ENCODE results near the gene DUSP7. TPM values are rescaled to one million over a fixed set of nuclear protein-coding genes. Genes with fewer than 3 reads are reported as not detected.

Gene DUSP7
- total RNA-seq, 1 experiment from 2014 or later, result 13.1 TPM

GRCh38 chr3:52102934-52103333, 46.6 kb upstream of the DUSP7 start:
- ChIA-PET POLR2A (no interaction called here), CTCF (no interaction called here)
- BruUV-seq (replicated peaks), result no TSS peak
- no peaks in the 10 kb centered on the region for H3K27me3 ChIP-seq (ENCODE audit: control insufficient read depth, insufficient read depth, low read length)
- no peaks in the 10 kb centered on the region; the same call in 1 of the 2 replicates for H3K36me3 ChIP-seq (ENCODE audit: control insufficient read depth, insufficient read depth, low read length)
- ATAC-seq (no peak), DNase-seq (ENCODE audit: low read depth, low spot score) (no peak)
- TF ChIP-seq SIN3A (IDR thresholded peaks at IDR 0.05; ENCODE audit: borderline replicate concordance, insufficient read depth, low read depth, low read length) (no peak), CTCF (IDR thresholded peaks at IDR 0.05) (no peak), REST (IDR thresholded peaks at IDR 0.05; ENCODE audit: insufficient read depth in 1 of 2, low read depth in 2 of 2, low read length in 1 of 2) (no peak), TCF7L2 (IDR thresholded peaks at IDR 0.05; ENCODE audit: low read depth, low read length) (no peak), POLR2AphosphoS5 (IDR thresholded peaks at IDR 0.05; ENCODE audit: low read depth, low read length) (no peak)
- peaks cover 2% of the 10 kb centered on the region; the same call in 1 of the 2 replicates for H3K9me3 ChIP-seq (ENCODE audit: control insufficient read depth, insufficient read depth, low read depth, low read length)
- H3K4me3 ChIP-seq (ENCODE audit: low read depth in 2 of 2, low read length in 2 of 2), result no peak overlapping the region
- H3K4me1 ChIP-seq (ENCODE audit: control insufficient read depth, insufficient read depth, low read length), result no peaks in the 10 kb centered on the region
- intact Hi-C loops (cut with micrococcal nuclease; ENCODE audit: unreplicated experiment), result no loop called here
- in situ Hi-C loops (cut with HindIII; ENCODE audit: low pct_unique_long_range_greater_than_20kb, low sequenced_read_pairs), result no loop called here
- no peak overlapping the region for H3K27ac ChIP-seq (ENCODE audit: low read length)

GRCh38 chr3:52099001-52099401, 42.6 kb upstream of the DUSP7 start:
- CTCF ChIA-PET, result no interaction called here
- Histone ChIP-seq H3K9me3 (ENCODE audit: control insufficient read depth, insufficient read depth, low read depth, low read length) (peaks cover 2% of the 10 kb centered on the region; the same call in 1 of the 2 replicates), H3K36me3 (ENCODE audit: control insufficient read depth, insufficient read depth, low read length) (no peaks in the 10 kb centered on the region; the same call in 1 of the 2 replicates), H3K27me3 (ENCODE audit: control insufficient read depth, insufficient read depth, low read length) (no peaks in the 10 kb centered on the region), H3K4me1 (ENCODE audit: control insufficient read depth, insufficient read depth, low read length) (no peaks in the 10 kb centered on the region), H3K4me3 (ENCODE audit: low read depth in 2 of 2, low read length in 2 of 2) (no peak overlapping the region), H3K27ac (ENCODE audit: low read length) (no peak overlapping the region)
- intact Hi-C loops (cut with micrococcal nuclease; ENCODE audit: unreplicated experiment), result no loop called here
- no TSS peak for BruUV-seq (replicated peaks)
- in situ Hi-C loops (cut with HindIII; ENCODE audit: low pct_unique_long_range_greater_than_20kb, low sequenced_read_pairs), result no loop called here
- DNase-seq (ENCODE audit: low read depth, low spot score) (no peak), ATAC-seq (no peak)
- POLR2A ChIA-PET, result no interaction called here
- TF ChIP-seq POLR2AphosphoS5 (IDR thresholded peaks at IDR 0.05; ENCODE audit: low read depth, low read length) (no peak), TCF7L2 (IDR thresholded peaks at IDR 0.05; ENCODE audit: low read depth, low read length) (no peak), SIN3A (IDR thresholded peaks at IDR 0.05; ENCODE audit: borderline replicate concordance, insufficient read depth, low read depth, low read length) (no peak), CTCF (IDR thresholded peaks at IDR 0.05) (no peak), REST (IDR thresholded peaks at IDR 0.05; ENCODE audit: insufficient read depth in 1 of 2, low read depth in 2 of 2, low read length in 1 of 2) (no peak)
